Measurements from ENCODE around the gene GTPBP2. TPM values are rescaled to one million over a fixed set of nuclear protein-coding genes. Genes with fewer than 3 reads are reported as not detected.

Gene GTPBP2
- total and polyA plus RNA-seq, 2 donors (not counting 1 experiment from before 2014, with no cell fraction given), result 80.8 to 103 TPM

DNA sequence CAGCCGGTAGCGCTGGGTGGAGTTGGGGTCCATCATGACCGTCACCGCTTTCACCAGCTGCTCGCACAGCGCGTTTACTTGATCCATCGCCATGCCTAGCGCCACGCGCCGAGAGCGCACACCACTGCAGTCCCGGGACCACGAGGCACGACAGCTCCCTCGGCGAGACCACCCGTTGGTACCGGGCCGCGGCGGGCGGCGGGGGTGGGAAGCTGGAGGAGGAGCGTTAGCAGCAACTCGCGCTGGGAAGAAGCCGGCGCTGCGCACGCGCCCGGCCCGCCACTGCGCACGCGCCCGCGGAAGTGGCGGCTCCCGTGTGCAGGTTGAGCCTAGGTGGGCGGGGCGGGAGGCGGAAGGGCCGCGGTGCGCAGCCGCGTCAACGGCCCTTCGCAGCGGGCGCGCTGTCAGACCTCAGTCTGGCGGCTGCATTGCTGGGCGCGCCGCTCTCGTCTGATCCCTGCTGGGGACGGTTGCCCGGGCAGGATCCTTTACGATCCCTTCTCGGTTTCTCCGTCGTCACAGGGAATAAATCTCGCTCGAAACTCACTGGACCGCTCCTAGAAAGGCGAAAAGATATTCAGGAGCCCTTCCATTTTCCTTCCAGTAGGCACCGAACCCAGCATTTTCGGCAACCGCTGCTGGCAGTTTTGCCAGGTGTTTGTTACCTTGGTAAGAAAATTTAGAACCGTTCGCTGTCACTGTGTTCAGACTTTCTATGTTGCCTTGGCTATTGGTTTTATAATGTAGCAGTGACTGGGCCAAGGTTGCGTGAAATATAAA is 53.1 kb downstream of the GTPBP2 start, which contains the start of the genes POLH and XPO5:
Gene POLH, plus strand, starts transcription at position 414 of the 780 bp plus-strand sequence. CDS start 6,135 bp downstream, outside the sequence.
Gene XPO5, minus strand, starts transcription at position 267 of the 780 bp plus-strand sequence. Its CDS starts 174 bp downstream, at position 93.
- H2AFZ ChIP-seq (ENCODE audit: insufficient read depth, low read depth, low read length, poor library complexity, severe bottlenecking), result peak within 1 kb of the TSS; percentile 95
- H3K27me3 Mint-ChIP-seq, result no peaks in the 10 kb centered on the region
- peaks cover 6% of the 10 kb centered on the region for H4K20me1 ChIP-seq (ENCODE audit: control insufficient read depth, insufficient read depth, low read length, poor library complexity, severe bottlenecking)
- peak within 1 kb of the TSS; percentile 80 for H3K4me2 ChIP-seq (replicated peaks; ENCODE audit: low read depth, low read length, poor library complexity, severe bottlenecking)
- POLR2A ChIA-PET, result interaction anchor here (0.6 to 1.0 kb wide), 3 partner anchors 54 to 681 kb away, joined by 3 to 4 read pairs (median 4); partner anchors contain the start of gene DLK2
- ATAC-seq (ENCODE audit: low read depth) (peak; percentile 94), DNase-seq (peak; percentile 95)
- whole genome bisulfite sequencing (ENCODE audit: insufficient coverage), result under 1% methylated on average over 75 of the region's 76 CpGs
- H3K9ac ChIP-seq (ENCODE audit: low read length), result peak within 1 kb of the TSS; percentile 80
- H3K9me3 ChIP-seq (ENCODE audit: control extremely low read depth in 1 of 3, control insufficient read depth in 2 of 3, insufficient read depth in 1 of 3, low read length in 2 of 3), result no peaks in the 10 kb centered on the region
- H3K4me1 ChIP-seq (ENCODE audit: control insufficient read depth in 2 of 2, insufficient read depth in 2 of 2, low read length in 2 of 2), result peaks cover 28 to 40% of the 10 kb centered on the region in 2 donors
- peaks cover 36% of the 10 kb centered on the region for H3K4me1 Mint-ChIP-seq
- TF ChIP-seq, protein P1, sequence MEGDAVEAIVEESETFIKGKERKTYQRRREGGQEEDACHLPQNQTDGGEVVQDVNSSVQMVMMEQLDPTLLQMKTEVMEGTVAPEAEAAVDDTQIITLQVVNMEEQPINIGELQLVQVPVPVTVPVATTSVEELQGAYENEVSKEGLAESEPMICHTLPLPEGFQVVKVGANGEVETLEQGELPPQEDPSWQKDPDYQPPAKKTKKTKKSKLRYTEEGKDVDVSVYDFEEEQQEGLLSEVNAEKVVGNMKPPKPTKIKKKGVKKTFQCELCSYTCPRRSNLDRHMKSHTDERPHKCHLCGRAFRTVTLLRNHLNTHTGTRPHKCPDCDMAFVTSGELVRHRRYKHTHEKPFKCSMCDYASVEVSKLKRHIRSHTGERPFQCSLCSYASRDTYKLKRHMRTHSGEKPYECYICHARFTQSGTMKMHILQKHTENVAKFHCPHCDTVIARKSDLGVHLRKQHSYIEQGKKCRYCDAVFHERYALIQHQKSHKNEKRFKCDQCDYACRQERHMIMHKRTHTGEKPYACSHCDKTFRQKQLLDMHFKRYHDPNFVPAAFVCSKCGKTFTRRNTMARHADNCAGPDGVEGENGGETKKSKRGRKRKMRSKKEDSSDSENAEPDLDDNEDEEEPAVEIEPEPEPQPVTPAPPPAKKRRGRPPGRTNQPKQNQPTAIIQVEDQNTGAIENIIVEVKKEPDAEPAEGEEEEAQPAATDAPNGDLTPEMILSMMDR (IDR thresholded peaks at IDR 0.05), result no peak
- TF ChIP-seq EZH2 (IDR thresholded peaks at IDR 0.05; ENCODE audit: borderline replicate concordance, insufficient read depth, low read depth, low read length, poor library complexity, severe bottlenecking), result no peak
- CTCF ChIA-PET, result interaction anchor here (1.0 to 1.9 kb wide), 3 partner anchors 15 to 54 kb away, joined by 3 to 5 read pairs (median 5); no protein-coding TSS in a partner anchor
- H3K9me3 Mint-ChIP-seq (ENCODE audit: insufficient read depth), result no peaks in the 10 kb centered on the region
- intact Hi-C loops (cut with micrococcal nuclease), result loop anchor here (2.0 to 5.0 kb wide), 6 partner anchors 53 to 551 kb away; partner anchors contain the start of genes GTPBP2, MRPL14, POLR1C and SRF
- no peaks in the 10 kb centered on the region for H3K27me3 ChIP-seq (replicated peaks in 1 of 4; ENCODE audit: control extremely low read depth in 1 of 4, control insufficient read depth in 3 of 4, insufficient read depth in 4 of 4, low read length in 3 of 4)
- H3K36me3 ChIP-seq (replicated peaks in 1 of 2; ENCODE audit: control extremely low read depth in 1 of 2, control insufficient read depth in 1 of 2, extremely low read depth in 1 of 2, insufficient read depth in 2 of 2, low read length in 1 of 2), result peaks cover 2 to 17% of the 10 kb centered on the region in 2 experiments
- peak within 1 kb of the TSS; percentile 81 to 99 (median 98) for H3K4me3 ChIP-seq (ENCODE audit: control extremely low read depth in 1 of 5, extremely low read depth in 1 of 5, insufficient read depth in 1 of 5, low read depth in 2 of 5, low read length in 4 of 5)
- H3K4me3 Mint-ChIP-seq, result peak within 1 kb of the TSS; percentile 94
- H3K27ac Mint-ChIP-seq, result peak within 1 kb of the TSS; percentile 91
- peaks cover 59% of the 10 kb centered on the region for H3K79me2 ChIP-seq (ENCODE audit: control insufficient read depth, insufficient read depth, low read length)
- H3K27ac ChIP-seq (ENCODE audit: low read length in 2 of 2), result peak within 1 kb of the TSS; percentile 49 to 80
